Mesendoderm (in vitro differentiated cells): Measurements from ENCODE around the gene FOSB.

Experiments
- DNase-seq: peaks from one replicate; pipeline ENCODE4 v3.0.0; 2013
- H2AK5ac ChIP-seq: 2 replicates; pipeline ENCODE4 v1.6.1; 2013; ENCODE audit warnings: low read length, inconsistent platforms
- H2BK120ac ChIP-seq: 2 replicates; pipeline ENCODE4 v1.6.1; 2013; ENCODE audit warnings: low read depth, mild to moderate bottlenecking, low read length, moderate library complexity, mixed read lengths
- H2BK15ac ChIP-seq: replicated peaks from 2 replicates; pipeline ENCODE4 v1.6.1; 2013; ENCODE audit warnings: low read depth, mild to moderate bottlenecking, moderate library complexity
- H2BK5ac ChIP-seq: 2 replicates; pipeline ENCODE4 v1.6.1; 2013; ENCODE audit warnings: low read length, inconsistent platforms
- H3K18ac ChIP-seq: 2 replicates; pipeline ENCODE4 v1.6.1; 2013; ENCODE audit warnings: mild to moderate bottlenecking, low read length, mixed read lengths
- H3K23ac ChIP-seq: one replicate; pipeline ENCODE4 v1.6.1; 2013; ENCODE audit warnings: low read length
- H3K27ac ChIP-seq: 2 replicates; pipeline ENCODE4 v1.5.1; 2013; ENCODE audit warnings: low read depth, mild to moderate bottlenecking, inconsistent platforms, low read length, moderate library complexity
- H3K27me3 ChIP-seq: 2 replicates; pipeline ENCODE4 v1.6.1; 2013; ENCODE audit warnings: low read length, control low read depth, mild to moderate bottlenecking, inconsistent platforms; ENCODE audit not compliant: insufficient read depth, poor library complexity
- H3K36me3 ChIP-seq: 2 replicates; pipeline ENCODE4 v1.6.1; 2013; ENCODE audit warnings: low read length, inconsistent platforms; ENCODE audit not compliant: control insufficient read depth, insufficient read depth
- H3K4ac ChIP-seq: one replicate; pipeline ENCODE4 v1.6.1; 2013; ENCODE audit warnings: low read depth, mild to moderate bottlenecking, low read length, moderate library complexity
- H3K4me1 ChIP-seq: 2 replicates; pipeline ENCODE4 v1.6.1; 2013; ENCODE audit warnings: low read depth, low read length, inconsistent platforms; ENCODE audit not compliant: control insufficient read depth
- H3K4me2 ChIP-seq: 2 replicates; pipeline ENCODE4 v1.6.1; 2013; ENCODE audit warnings: low read length
- H3K4me3 ChIP-seq: 2 replicates; pipeline ENCODE4 v1.5.1; 2013; ENCODE audit warnings: mild to moderate bottlenecking, low read length
- H3K56ac ChIP-seq: one replicate; pipeline ENCODE4 v1.6.1; 2013; ENCODE audit warnings: low read length
- H3K79me1 ChIP-seq: 2 replicates; pipeline ENCODE4 v1.6.1; 2013; ENCODE audit warnings: low read length, inconsistent platforms
- H3K79me2 ChIP-seq: 2 replicates; pipeline ENCODE4 v1.6.1; 2013; ENCODE audit warnings: mild to moderate bottlenecking, low read length; ENCODE audit not compliant: control insufficient read depth, insufficient read depth
- H3K9ac ChIP-seq: 2 replicates; pipeline ENCODE4 v1.6.1; 2013; ENCODE audit warnings: low read length, inconsistent platforms
- H4K5ac ChIP-seq: one replicate; pipeline ENCODE4 v1.6.1; 2013; ENCODE audit warnings: low read length
- H4K8ac ChIP-seq: one replicate; pipeline ENCODE4 v1.6.1; 2013; ENCODE audit warnings: low read depth, mild to moderate bottlenecking, control low read depth, low read length, moderate library complexity
- WGBS: extraction: QIAGEN DNeasy Blood & Tissue Kit; methylation state at CpG from one replicate; pipeline ENCODE4 v1.1.7; 2013; ENCODE audit warnings: low lambda C conversion rate, missing lambda C conversion rate; ENCODE audit not compliant: insufficient coverage; ENCODE audit errors: extremely low coverage; 5-methylcytosine and 5-hydroxymethylcytosine counted together

Gene FOSB

GRCh38 chr19:45473682-45474605, 6.1 kb downstream of the FOSB start:
- H3K56ac ChIP-seq, result no peak overlapping the region
- H2BK5ac ChIP-seq, result no peak overlapping the region
- peak; percentile 36 for DNase-seq
- no peak overlapping the region for H2BK15ac ChIP-seq
- H3K9ac ChIP-seq, result no peak overlapping the region
- no peak overlapping the region for H4K8ac ChIP-seq
- no peak overlapping the region for H3K27ac ChIP-seq
- no peaks in the 10 kb centered on the region for H3K36me3 ChIP-seq
- no peak overlapping the region for H3K23ac ChIP-seq
- H3K18ac ChIP-seq, result no peak overlapping the region
- no peaks in the 10 kb centered on the region for H3K79me2 ChIP-seq
- no peak overlapping the region for H4K5ac ChIP-seq
- H3K4me1 ChIP-seq, result no peaks in the 10 kb centered on the region
- H3K4me3 ChIP-seq, result no peak overlapping the region
- no peaks in the 10 kb centered on the region for H3K79me1 ChIP-seq
- no peak overlapping the region for H2AK5ac ChIP-seq
- no CpG with 5 or more reads among the region's 27 CpGs for WGBS
- no peak overlapping the region for H2BK120ac ChIP-seq
- H3K27me3 ChIP-seq, result no peaks in the 10 kb centered on the region
- H3K4me2 ChIP-seq, result no peak overlapping the region
- no peak overlapping the region for H3K4ac ChIP-seq

- DNase-seq, result no peak
- Histone ChIP-seq H3K4ac (no peak overlapping the region), H3K27ac (no peak overlapping the region), H3K9ac (no peak overlapping the region), H3K4me2 (no peak overlapping the region), H3K4me1 (no peaks in the 10 kb centered on the region), H3K36me3 (no peaks in the 10 kb centered on the region), H3K23ac (no peak overlapping the region), H4K8ac (no peak overlapping the region), H3K18ac (no peak overlapping the region), H3K4me3 (no peak overlapping the region), H3K79me2 (no peaks in the 10 kb centered on the region), H3K56ac (no peak overlapping the region), H3K79me1 (no peaks in the 10 kb centered on the region), H3K27me3 (no peaks in the 10 kb centered on the region), H4K5ac (no peak overlapping the region), H2AK5ac (no peak overlapping the region), H2BK120ac (no peak overlapping the region), H2BK15ac (no peak overlapping the region), H2BK5ac (no peak overlapping the region)
- no CpG with 5 or more reads among the region's 28 CpGs for WGBS
Measured at GRCh38 chr19:45474606-45475521, 7.1 kb downstream of the FOSB start.

GRCh38 chr19:45475537-45476291, 7.9 kb downstream of the FOSB start:
- Histone ChIP-seq H3K79me1 (no peaks in the 10 kb centered on the region), H3K27ac (no peak overlapping the region), H3K4me1 (no peaks in the 10 kb centered on the region), H3K36me3 (no peaks in the 10 kb centered on the region), H3K18ac (no peak overlapping the region), H3K9ac (no peak overlapping the region), H2BK15ac (no peak overlapping the region), H4K5ac (no peak overlapping the region), H3K23ac (no peak overlapping the region), H2AK5ac (no peak overlapping the region), H3K4ac (no peak overlapping the region), H2BK5ac (no peak overlapping the region), H3K56ac (no peak overlapping the region), H3K27me3 (no peaks in the 10 kb centered on the region), H4K8ac (no peak overlapping the region), H3K79me2 (no peaks in the 10 kb centered on the region), H2BK120ac (no peak overlapping the region), H3K4me2 (no peak overlapping the region), H3K4me3 (no peak overlapping the region)
- DNase-seq, result no peak
- WGBS, result no CpG with 5 or more reads among the region's 6 CpGs

- Histone ChIP-seq H4K5ac (no peak overlapping the region), H3K36me3 (no peaks in the 10 kb centered on the region), H4K8ac (no peak overlapping the region), H2BK5ac (no peak overlapping the region), H3K4me3 (no peak overlapping the region), H2BK15ac (no peak overlapping the region), H3K27ac (no peak overlapping the region), H3K79me2 (no peaks in the 10 kb centered on the region), H3K4me1 (no peaks in the 10 kb centered on the region), H3K18ac (no peak overlapping the region), H3K4me2 (no peak overlapping the region), H2BK120ac (no peak overlapping the region), H3K4ac (no peak overlapping the region), H3K56ac (no peak overlapping the region), H3K23ac (no peak overlapping the region), H3K27me3 (no peaks in the 10 kb centered on the region), H3K9ac (no peak overlapping the region), H3K79me1 (no peaks in the 10 kb centered on the region), H2AK5ac (no peak overlapping the region)
- no peak for DNase-seq
- no CpG with 5 or more reads among the region's 5 CpGs for WGBS
Measured at GRCh38 chr19:45476304-45476703, 8.5 kb downstream of the FOSB start.

GRCh38 chr19:45477186-45477585, 9.4 kb downstream of the FOSB start:
- H4K5ac ChIP-seq, result no peak overlapping the region
- no peak overlapping the region for H3K27ac ChIP-seq
- no peak overlapping the region for H2BK5ac ChIP-seq
- no peak overlapping the region for H3K4me2 ChIP-seq
- no peak overlapping the region for H2BK15ac ChIP-seq
- no peak overlapping the region for H3K4me3 ChIP-seq
- H2AK5ac ChIP-seq, result no peak overlapping the region
- H4K8ac ChIP-seq, result no peak overlapping the region
- no peaks in the 10 kb centered on the region for H3K27me3 ChIP-seq
- H3K9ac ChIP-seq, result no peak overlapping the region
- H3K79me1 ChIP-seq, result no peaks in the 10 kb centered on the region
- no peaks in the 10 kb centered on the region for H3K79me2 ChIP-seq
- H3K4me1 ChIP-seq, result no peaks in the 10 kb centered on the region
- no peak overlapping the region for H3K23ac ChIP-seq
- H3K18ac ChIP-seq, result no peak overlapping the region
- no peak overlapping the region for H3K4ac ChIP-seq
- H3K56ac ChIP-seq, result peak overlapping the region; percentile 7
- no CpG with 5 or more reads among the region's 5 CpGs for WGBS
- no peak overlapping the region for H2BK120ac ChIP-seq
- H3K36me3 ChIP-seq, result no peaks in the 10 kb centered on the region
- no peak for DNase-seq
